Limb (tissue), 2 donors: ENCODE data around the gene STIMATE.

ENCODE experiments used
- DNase-seq, 2 donors: peaks; one replicate each; pipeline ENCODE4 v3.0.0-alpha.2; 2016; ENCODE audit errors: extremely low spot score in 2 of 2

STIMATE gene

GRCh38 chr3:52791928-52792327 is 105.4 kb downstream of the STIMATE start:
- no peak for DNase-seq

- DNase-seq, result no peak
These were observed 106.0 kb downstream of the STIMATE start for GRCh38 chr3:52791366-52791765.

GRCh38 chr3:52790741-52791140 is 106.6 kb downstream of the STIMATE start:
- DNase-seq, result no peak

- no peak for DNase-seq
These were observed 107.0 kb downstream of the STIMATE start for GRCh38 chr3:52790337-52790736.

GRCh38 chr3:52789746-52790040 is 107.7 kb downstream of the STIMATE start:
- no peak for DNase-seq

- DNase-seq, result no peak
These were observed 108.2 kb downstream of the STIMATE start for GRCh38 chr3:52788890-52789745.

GRCh38 chr3:52787672-52788625 is 109.4 kb downstream of the STIMATE start:
- DNase-seq, result no peak

- DNase-seq, result no peak
These were observed 110.1 kb downstream of the STIMATE start for GRCh38 chr3:52787246-52787645.
